IMR-90 (cell line): Measurements from ENCODE around the gene GPR135. TPM values are rescaled to one million over a fixed set of nuclear protein-coding genes. Genes with fewer than 3 reads are reported as not detected.
A peak's percentile ranks its signal among the peaks of the same experiment; 100 is the strongest.

Experiments used
- ATAC-seq: fragments of 200-7000 bp; cut with Tn5 transposase; 2 replicates; pipeline ENCODE4 v1.9.1; 2020; ENCODE audit warnings: low read depth, mild to moderate bottlenecking, moderate library complexity
- BruUV-seq: library from RNA; stranded (reverse); fragments of 400-500 nt; replicated peaks from 2 replicates; lab custom pipeline; 2021; lab: Mats Ljungman, UMichigan
- CTCF ChIA-PET: fragments of 300-600 bp; formaldehyde crosslinking; extraction: SDS; loops from one replicate; lab custom pipeline; 2021; ENCODE audit warnings: antibody characterized with exemption; lab: Yijun Ruan, JAX
- POLR2A ChIA-PET: fragments of 300-600 bp; sonication (Branson Sonifier 250); formaldehyde crosslinking; loops from one replicate; lab custom pipeline; 2022; ENCODE audit warnings: antibody characterized with exemption; ENCODE audit not compliant: unreplicated experiment; lab: Charles Lee
- DNase-seq: peaks from one replicate; pipeline ENCODE4 v3.0.0; 2013
- H2AFZ ChIP-seq: replicated peaks from 2 replicates; pipeline ENCODE3; 2013; ENCODE audit warnings: low read length, mild to moderate bottlenecking; ENCODE audit not compliant: poor library complexity
- H2AK5ac ChIP-seq: 2 replicates; pipeline ENCODE4 v1.6.1; 2013; ENCODE audit warnings: low read depth, low read length, inconsistent platforms
- H2AK9ac ChIP-seq: replicated peaks from 2 replicates; pipeline ENCODE3; 2013; ENCODE audit warnings: mild to moderate bottlenecking, low read depth, low read length, moderate library complexity; ENCODE audit not compliant: poor library complexity
- H2BK120ac ChIP-seq: 2 replicates; pipeline ENCODE4 v1.6.1; 2013; ENCODE audit warnings: low read depth, low read length, inconsistent platforms
- H2BK15ac ChIP-seq: 3 replicates; pipeline ENCODE4 v1.6.1; 2013; ENCODE audit warnings: low read depth, low read length, inconsistent platforms
- H2BK20ac ChIP-seq: 2 replicates; pipeline ENCODE4 v1.6.1; 2013; ENCODE audit warnings: low read depth, mild to moderate bottlenecking, inconsistent platforms, low read length, moderate library complexity
- H2BK5ac ChIP-seq: 2 replicates; pipeline ENCODE4 v1.6.1; 2013; ENCODE audit warnings: mild to moderate bottlenecking, low read depth, low read length, inconsistent platforms; ENCODE audit not compliant: poor library complexity, severe bottlenecking
- H3K14ac ChIP-seq: replicated peaks from 2 replicates; pipeline ENCODE4 v1.6.1; 2013; ENCODE audit warnings: low read depth, low read length, inconsistent platforms
- H3K18ac ChIP-seq: 2 replicates; pipeline ENCODE4 v1.6.1; 2013; ENCODE audit warnings: low read depth, low read length, control low read depth
- H3K23ac ChIP-seq: 2 replicates; pipeline ENCODE4 v1.6.1; 2013; ENCODE audit warnings: low read depth, low read length, inconsistent platforms
- H3K27ac ChIP-seq: 2 replicates; pipeline ENCODE4 v1.5.1; 2013; ENCODE audit warnings: mild to moderate bottlenecking, control low read depth, low read length; ENCODE audit not compliant: insufficient read depth
- H3K27me3 ChIP-seq: 2 replicates; pipeline ENCODE4 v1.6.1; 2013; ENCODE audit warnings: low read length; ENCODE audit not compliant: control insufficient read depth, insufficient read depth
- H3K36me3 ChIP-seq: 2 replicates; pipeline ENCODE4 v1.6.1; 2013; ENCODE audit warnings: low read length, mixed read lengths; ENCODE audit not compliant: control insufficient read depth, insufficient read depth
- H3K4ac ChIP-seq: 2 replicates; pipeline ENCODE4 v1.6.1; 2013; ENCODE audit warnings: low read depth, low read length, inconsistent platforms
- H3K4me1 ChIP-seq: 2 replicates; pipeline ENCODE4 v1.6.1; 2013; ENCODE audit warnings: low read length, mixed read lengths; ENCODE audit not compliant: control insufficient read depth, insufficient read depth
- H3K4me2 ChIP-seq: 2 replicates; pipeline ENCODE4 v1.6.1; 2013; ENCODE audit warnings: low read depth, mild to moderate bottlenecking, control low read depth, low read length, moderate library complexity
- H3K4me3 ChIP-seq: 2 replicates; pipeline ENCODE4 v1.5.1; 2013; ENCODE audit warnings: low read depth, mild to moderate bottlenecking, control low read depth, low read length, moderate library complexity; ENCODE audit not compliant: insufficient read depth
- H3K56ac ChIP-seq: 2 replicates; pipeline ENCODE4 v1.6.1; 2013; ENCODE audit warnings: low read length, inconsistent platforms; ENCODE audit not compliant: insufficient read depth; ENCODE audit errors: extremely low read depth
- H3K79me1 ChIP-seq, 2 experiments: 2 replicates each; pipeline ENCODE4 v1.6.1; 2013; ENCODE audit warnings: low read length in 2 of 2, inconsistent platforms in 1 of 2, low read depth in 1 of 2
- H3K9ac ChIP-seq: 2 replicates; pipeline ENCODE4 v1.6.1; 2013; ENCODE audit warnings: low read depth, low read length, control low read depth
- H3K9me1 ChIP-seq: 2 replicates; pipeline ENCODE4 v1.6.1; 2013; ENCODE audit warnings: low read length, inconsistent platforms; ENCODE audit not compliant: insufficient read depth
- H3K9me3 ChIP-seq: 2 replicates; pipeline ENCODE4 v1.6.1; 2013; ENCODE audit warnings: low read length; ENCODE audit not compliant: control insufficient read depth, insufficient read depth
- H4K20me1 ChIP-seq: 2 replicates; pipeline ENCODE4 v1.6.1; 2013; ENCODE audit warnings: low read length, inconsistent platforms; ENCODE audit not compliant: insufficient read depth
- H4K5ac ChIP-seq: 2 replicates; pipeline ENCODE4 v1.6.1; 2013; ENCODE audit warnings: mild to moderate bottlenecking, low read depth, low read length, control low read depth
- H4K8ac ChIP-seq, 2 experiments: 2 replicates each; pipeline ENCODE4 v1.6.1; 2013; ENCODE audit warnings: low read depth in 2 of 2, low read length in 2 of 2, control low read depth in 1 of 2, inconsistent platforms in 1 of 2
- H4K91ac ChIP-seq: 2 replicates; pipeline ENCODE4 v1.6.1; 2013; ENCODE audit warnings: low read depth, low read length, inconsistent platforms; ENCODE audit not compliant: insufficient read depth
- ELK1 ChIP-seq: fragments of 150-350 bp; IDR thresholded peaks from 2 replicates; pipeline ENCODE4 v1.6.1; 2016; ENCODE audit warnings: low read depth, mild to moderate bottlenecking, low read length, moderate library complexity, borderline replicate concordance
- FOS ChIP-seq: fragments of 150-350 bp; IDR thresholded peaks from 2 replicates; pipeline ENCODE4 v1.6.1; 2016; ENCODE audit warnings: low read depth, low read length
- WGBS, 2 experiments: methylation state at CpG; one replicate each; pipeline versions ENCODE4 v1.1.5 to v1.1.7; 2013; ENCODE audit warnings: missing lambda C conversion rate in 2 of 2; ENCODE audit not compliant: insufficient read length in 1 of 2; ENCODE audit errors: extremely low coverage in 2 of 2; 5-methylcytosine and 5-hydroxymethylcytosine counted together
- dilution Hi-C: fragments of 300-500 bp; cut with HindIII; formaldehyde crosslinking; loops from one replicate; pipeline ENCODE4 v1.14.3; 2018; ENCODE audit warnings: low sequenced_read_pairs; ENCODE audit not compliant: unreplicated experiment
- in situ Hi-C: fragments of 300-500 bp; cut with MboI; formaldehyde crosslinking; loops from 3 replicates; pipeline ENCODE4 v1.14.3; 2019; ENCODE audit warnings: low sequenced_read_pairs, inconsistent platforms, mixed read lengths
- intact Hi-C: fragments of 100-400 bp; cut with micrococcal nuclease; formaldehyde crosslinking; loops from 2 replicates; pipeline ENCODE4 v1.10.0; 2022
- polyA plus RNA-seq, 3 experiments: library from polyadenylated mRNA; depleted of rRNA; stranded (reverse); fragments of >200 nt; gene quantifications; 2 replicates each; pipeline ENCODE4 v1.2.3, GENCODE V29; 2012; ENCODE audit warnings: low replicate concordance in 1 of 3
- total RNA-seq: library from RNA; depleted of rRNA; stranded (reverse); fragments of >200 nt; gene quantifications from 2 replicates; pipeline ENCODE4 v1.2.3, GENCODE V29; 2012

Gene GPR135
- total and polyA plus RNA-seq, 2 of the 4 experiments (the other 2 are of a cell fraction) = 1.3 to 2.4 TPM

GRCh38 chr14:59438195-59438647, 27.0 kb downstream of the GPR135 start:
- BruUV-seq = no TSS peak
- Histone ChIP-seq H3K79me1 (peaks cover 0 to 4% of the 10 kb centered on the region in 2 experiments; a peak in 1 of 4 replicates), H3K14ac (no peak overlapping the region), H3K27ac (no peak overlapping the region), H4K5ac (no peak overlapping the region), H2BK15ac (no peak overlapping the region), H3K18ac (peak overlapping the region; percentile 44; the same call in 1 of the 2 replicates), H4K20me1 (no peaks in the 10 kb centered on the region; the same call in 1 of the 2 replicates), H3K23ac (no peak overlapping the region), H3K27me3 (no peaks in the 10 kb centered on the region), H2AK5ac (no peak overlapping the region), H2AFZ (no peak overlapping the region), H3K9me1 (peaks cover 6% of the 10 kb centered on the region), H3K56ac (no peak overlapping the region), H3K36me3 (0 out of 2 replicates have a peak, but pooled peaks cover 2% of the 10 kb centered on the region), H2BK5ac (peak overlapping the region; percentile 73), H3K9ac (no peak overlapping the region), H3K9me3 (no peaks in the 10 kb centered on the region), H3K4ac (no peak overlapping the region), H2BK20ac (no peak overlapping the region), H3K4me1 (peaks cover 10% of the 10 kb centered on the region), H4K8ac (no peak overlapping the region; a peak in 1 of 4 replicates), H3K4me3 (no peak overlapping the region), H4K91ac (no peak overlapping the region), H2AK9ac (no peak overlapping the region), H3K4me2 (peak overlapping the region; percentile 65; the same call in 1 of the 2 replicates), H2BK120ac (no peak overlapping the region)
- dilution Hi-C loops = no loop called here
- no CpG with 5 or more reads among the region's 1 CpG for WGBS, 2 experiments
- intact Hi-C loops = loop anchor here (2.0 to 10.0 kb wide), 4 partner anchors 159 to 943 kb away; partner anchors contain the start of gene DAAM1
- CTCF ChIA-PET = interaction anchor here (1.5 kb wide), 1 partner anchor 310 kb away, joined by 3 read pairs; no protein-coding TSS in a partner anchor
- ATAC-seq (peak; percentile 64), DNase-seq (peak; percentile 78)
- POLR2A ChIA-PET = no interaction called here
- in situ Hi-C loops = no loop called here
- TF ChIP-seq ELK1 (no peak), FOS (peak; percentile 16; the same call in 1 of the 2 replicates)
